ENCODE measurements around the gene WDR72.
"Not testable (repeated sequence)": the region's sequence is repeated elsewhere in the genome, so short reads cannot be mapped to it uniquely, and the experiment has no call there.

The WDR72 gene

GRCh38 chr15:53695365-53695764 lies 64.1 kb downstream of the WDR72 start:
- TF ChIP-seq SUZ12 (IDR thresholded peaks at IDR 0.05; ENCODE audit: extremely low read depth, insufficient read depth, insufficient read length): no peak
- DNase-seq (ENCODE audit: low read depth, low spot score): no peak
- Histone ChIP-seq H3K4me1 (ENCODE audit: insufficient read depth, insufficient read length) (no peaks in the 10 kb centered on the region), H3K36me3 (ENCODE audit: insufficient read depth, insufficient read length, low read length) (no peaks in the 10 kb centered on the region), H3K9ac (ENCODE audit: insufficient read length, low read depth) (no peak overlapping the region), H3K9me3 (ENCODE audit: insufficient read depth, low read length) (no peaks in the 10 kb centered on the region), H3K27me3 (ENCODE audit: insufficient read depth, insufficient read length) (no peaks in the 10 kb centered on the region), H3K4me3 (ENCODE audit: insufficient read length, low read depth) (no peak overlapping the region)

- H3K36me3 ChIP-seq (ENCODE audit: insufficient read depth, insufficient read length, low read length): no peaks in the 10 kb centered on the region
- no peaks in the 10 kb centered on the region for H3K4me1 ChIP-seq (ENCODE audit: insufficient read depth, insufficient read length)
- TF ChIP-seq YY1 (IDR thresholded peaks at IDR 0.05; ENCODE audit: insufficient read depth, insufficient read length) (no peak), ZNF274 (IDR thresholded peaks at IDR 0.05; ENCODE audit: low read depth, low read length) (no peak), SUZ12 (IDR thresholded peaks at IDR 0.05; ENCODE audit: extremely low read depth, insufficient read depth, insufficient read length) (no peak)
- DNase-seq (ENCODE audit: low read depth, low spot score): no peak
- H3K9ac ChIP-seq (ENCODE audit: insufficient read length, low read depth): no peak overlapping the region
- no peaks in the 10 kb centered on the region for H3K9me3 ChIP-seq (ENCODE audit: insufficient read depth, low read length)
- H3K27me3 ChIP-seq (ENCODE audit: insufficient read depth, insufficient read length): no peaks in the 10 kb centered on the region
- H3K4me3 ChIP-seq (ENCODE audit: insufficient read length, low read depth): no peak overlapping the region
These were observed 65.0 kb downstream of the WDR72 start for GRCh38 chr15:53694476-53694874.

- H3K9me3 ChIP-seq (ENCODE audit: insufficient read depth, low read length): no peaks in the 10 kb centered on the region
- no peaks in the 10 kb centered on the region for H3K36me3 ChIP-seq (ENCODE audit: insufficient read depth, insufficient read length, low read length)
- H3K4me3 ChIP-seq (ENCODE audit: insufficient read length, low read depth): no peak overlapping the region
- no peak for DNase-seq (ENCODE audit: low read depth, low spot score)
- no peak for TF ChIP-seq ZNF274 (IDR thresholded peaks at IDR 0.05; ENCODE audit: low read depth, low read length)
- TF ChIP-seq YY1 (IDR thresholded peaks at IDR 0.05; ENCODE audit: insufficient read depth, insufficient read length): no peak
- no peak for TF ChIP-seq SUZ12 (IDR thresholded peaks at IDR 0.05; ENCODE audit: extremely low read depth, insufficient read depth, insufficient read length)
- H3K4me1 ChIP-seq (ENCODE audit: insufficient read depth, insufficient read length): no peaks in the 10 kb centered on the region
- H3K27me3 ChIP-seq (ENCODE audit: insufficient read depth, insufficient read length): no peaks in the 10 kb centered on the region
- H3K9ac ChIP-seq (ENCODE audit: insufficient read length, low read depth): no peak overlapping the region
These were observed 65.6 kb downstream of the WDR72 start for GRCh38 chr15:53693729-53694475.

DNA sequence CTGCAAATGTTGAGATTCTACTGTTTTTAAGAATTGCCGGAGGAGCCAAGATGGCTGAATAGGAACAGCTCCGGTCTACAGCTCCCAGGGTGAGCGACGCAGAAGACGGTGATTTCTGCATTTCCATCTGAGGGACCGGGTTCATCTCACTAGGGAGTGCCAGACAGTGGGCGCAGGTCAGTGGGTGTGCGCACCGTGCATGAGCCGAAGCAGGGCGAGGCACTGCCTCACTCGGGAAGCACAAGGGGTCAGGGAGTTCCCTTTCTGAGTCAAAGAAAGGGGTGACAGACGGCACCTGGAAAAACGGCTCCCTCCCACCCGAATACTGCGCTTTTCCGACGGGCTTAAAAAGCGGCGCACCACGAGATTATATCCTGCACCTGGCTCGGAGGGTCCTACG lies 75.3 kb downstream of the WDR72 start:
- not testable (repeated sequence) for H3K9ac ChIP-seq (ENCODE audit: insufficient read length, low read depth); DNase-seq (ENCODE audit: low read depth, low spot score); H3K4me3 ChIP-seq (ENCODE audit: insufficient read length, low read depth)

GRCh38 chr15:53681056-53681455 lies 78.4 kb downstream of the WDR72 start:
- no peak for DNase-seq (ENCODE audit: low read depth, low spot score)
- no peak overlapping the region for H3K9ac ChIP-seq (ENCODE audit: insufficient read length, low read depth)
- no peaks in the 10 kb centered on the region for H3K4me1 ChIP-seq (ENCODE audit: insufficient read depth, insufficient read length)
- no peak overlapping the region for H3K4me3 ChIP-seq (ENCODE audit: insufficient read length, low read depth)
- no peak for TF ChIP-seq ZNF274 (IDR thresholded peaks at IDR 0.05; ENCODE audit: low read depth, low read length)
- TF ChIP-seq SUZ12 (IDR thresholded peaks at IDR 0.05; ENCODE audit: extremely low read depth, insufficient read depth, insufficient read length): no peak
- no peak for TF ChIP-seq YY1 (IDR thresholded peaks at IDR 0.05; ENCODE audit: insufficient read depth, insufficient read length)
- no peaks in the 10 kb centered on the region for H3K27me3 ChIP-seq (ENCODE audit: insufficient read depth, insufficient read length)
- peaks cover 4% of the 10 kb centered on the region; the same call in 1 of the 2 replicates for H3K9me3 ChIP-seq (ENCODE audit: insufficient read depth, low read length)
- no peaks in the 10 kb centered on the region for H3K36me3 ChIP-seq (ENCODE audit: insufficient read depth, insufficient read length, low read length)

More for the DNA sequence above, 75.3 kb downstream of the WDR72 start:
- not testable (repeated sequence) for H3K9me3 ChIP-seq (ENCODE audit: insufficient read depth, low read length); H3K36me3 ChIP-seq (ENCODE audit: insufficient read depth, insufficient read length, low read length); H3K27me3 ChIP-seq (ENCODE audit: insufficient read depth, insufficient read length); H3K4me1 ChIP-seq (ENCODE audit: insufficient read depth, insufficient read length)

DNA sequence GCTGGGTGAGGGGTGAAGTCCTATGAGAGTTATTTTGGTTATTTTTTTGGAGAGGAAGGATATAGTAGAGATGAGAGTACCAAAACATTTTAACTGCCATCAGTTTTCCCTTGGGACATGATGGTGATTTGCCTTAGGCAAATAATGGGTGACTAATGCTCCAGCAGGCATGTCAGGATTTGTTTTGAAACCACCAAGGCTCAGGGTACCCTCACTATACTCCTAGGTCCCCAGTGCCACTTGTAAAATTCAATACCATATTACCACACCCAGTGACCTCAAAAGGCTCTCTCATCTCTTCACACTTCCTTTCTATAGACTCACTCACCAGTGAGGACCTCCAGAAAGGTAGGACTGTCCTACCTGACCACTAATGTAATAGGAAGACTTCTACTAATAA lies 83.6 kb downstream of the WDR72 start:
- no peak for DNase-seq (ENCODE audit: low read depth, low spot score)

DNA sequence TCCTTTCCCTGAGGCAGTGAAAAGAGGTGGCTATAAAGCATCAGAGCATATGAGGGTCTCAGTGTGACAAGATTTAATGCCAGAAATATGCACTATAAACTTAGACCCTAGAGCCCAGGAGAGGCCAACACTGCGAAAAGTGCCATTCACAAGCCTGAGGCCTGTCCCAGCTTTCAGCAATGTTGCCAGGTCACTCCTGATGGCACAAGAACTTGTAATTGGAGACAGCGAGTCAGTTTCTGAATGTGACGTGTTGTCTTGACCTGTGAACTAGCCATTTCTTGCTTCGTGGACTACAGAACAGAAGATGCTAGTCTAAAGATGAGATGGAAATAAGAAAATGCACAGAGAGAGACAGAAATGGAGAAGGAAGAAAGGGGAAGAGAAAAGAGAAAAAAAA lies 87.9 kb downstream of the WDR72 start:
- Histone ChIP-seq H3K27me3 (ENCODE audit: insufficient read depth, insufficient read length) (no peaks in the 10 kb centered on the region), H3K9me3 (ENCODE audit: insufficient read depth, low read length) (no peaks in the 10 kb centered on the region), H3K36me3 (ENCODE audit: insufficient read depth, insufficient read length, low read length) (no peaks in the 10 kb centered on the region), H3K4me3 (ENCODE audit: insufficient read length, low read depth) (no peak overlapping the region), H3K4me1 (ENCODE audit: insufficient read depth, insufficient read length) (no peaks in the 10 kb centered on the region), H3K9ac (ENCODE audit: insufficient read length, low read depth) (no peak overlapping the region)
- DNase-seq (ENCODE audit: low read depth, low spot score): no peak
- no peak for TF ChIP-seq YY1 (IDR thresholded peaks at IDR 0.05; ENCODE audit: insufficient read depth, insufficient read length)
- no peak for TF ChIP-seq SUZ12 (IDR thresholded peaks at IDR 0.05; ENCODE audit: extremely low read depth, insufficient read depth, insufficient read length)
- no peak for TF ChIP-seq ZNF274 (IDR thresholded peaks at IDR 0.05; ENCODE audit: low read depth, low read length)

More for the DNA sequence above, 83.6 kb downstream of the WDR72 start:
- Histone ChIP-seq H3K27me3 (ENCODE audit: insufficient read depth, insufficient read length) (no peaks in the 10 kb centered on the region), H3K4me1 (ENCODE audit: insufficient read depth, insufficient read length) (no peaks in the 10 kb centered on the region), H3K36me3 (ENCODE audit: insufficient read depth, insufficient read length, low read length) (no peaks in the 10 kb centered on the region), H3K9ac (ENCODE audit: insufficient read length, low read depth) (no peak overlapping the region), H3K4me3 (ENCODE audit: insufficient read length, low read depth) (no peak overlapping the region), H3K9me3 (ENCODE audit: insufficient read depth, low read length) (no peaks in the 10 kb centered on the region)
- TF ChIP-seq YY1 (IDR thresholded peaks at IDR 0.05; ENCODE audit: insufficient read depth, insufficient read length) (no peak), ZNF274 (IDR thresholded peaks at IDR 0.05; ENCODE audit: low read depth, low read length) (no peak), SUZ12 (IDR thresholded peaks at IDR 0.05; ENCODE audit: extremely low read depth, insufficient read depth, insufficient read length) (no peak)

Data from NT2/D1 (cell line).